ENCODE results near the gene KCNQ5. TPM values are rescaled to one million over a fixed set of nuclear protein-coding genes. Genes with fewer than 3 reads are reported as not detected.

The KCNQ5 gene
- total RNA-seq, 1 experiment from 2014 or later, result 9.4 TPM

- CTCF ChIA-PET, result no interaction called here
- Histone ChIP-seq H3K36me3 (ENCODE audit: control insufficient read depth, insufficient read depth, low read length) (no peaks in the 10 kb centered on the region), H3K9me3 (ENCODE audit: control insufficient read depth, insufficient read depth, low read depth, low read length) (no peaks in the 10 kb centered on the region), H3K4me3 (ENCODE audit: low read depth in 2 of 2, low read length in 2 of 2) (no peak overlapping the region), H3K4me1 (ENCODE audit: control insufficient read depth, insufficient read depth, low read length) (no peaks in the 10 kb centered on the region), H3K27me3 (ENCODE audit: control insufficient read depth, insufficient read depth, low read length) (no peaks in the 10 kb centered on the region), H3K27ac (ENCODE audit: low read length) (no peak overlapping the region)
- no peak for ATAC-seq
- no peak for TF ChIP-seq POLR2AphosphoS5 (IDR thresholded peaks at IDR 0.05; ENCODE audit: low read depth, low read length)
- TF ChIP-seq SIN3A (IDR thresholded peaks at IDR 0.05; ENCODE audit: borderline replicate concordance, insufficient read depth, low read depth, low read length), result no peak
- no peak for TF ChIP-seq REST (IDR thresholded peaks at IDR 0.05; ENCODE audit: insufficient read depth in 1 of 2, low read depth in 2 of 2, low read length in 1 of 2)
- no peak for TF ChIP-seq TCF7L2 (IDR thresholded peaks at IDR 0.05; ENCODE audit: low read depth, low read length)
- intact Hi-C loops (cut with micrococcal nuclease; ENCODE audit: unreplicated experiment) (no loop called here), in situ Hi-C loops (cut with HindIII; ENCODE audit: low pct_unique_long_range_greater_than_20kb, low sequenced_read_pairs) (no loop called here)
- DNase-seq (ENCODE audit: low read depth, low spot score), result no peak
- POLR2A ChIA-PET, result no interaction called here
- no TSS peak for BruUV-seq (replicated peaks)
Measured at GRCh38 chr6:72940265-72940664, 318.4 kb downstream of the KCNQ5 start.

DNA sequence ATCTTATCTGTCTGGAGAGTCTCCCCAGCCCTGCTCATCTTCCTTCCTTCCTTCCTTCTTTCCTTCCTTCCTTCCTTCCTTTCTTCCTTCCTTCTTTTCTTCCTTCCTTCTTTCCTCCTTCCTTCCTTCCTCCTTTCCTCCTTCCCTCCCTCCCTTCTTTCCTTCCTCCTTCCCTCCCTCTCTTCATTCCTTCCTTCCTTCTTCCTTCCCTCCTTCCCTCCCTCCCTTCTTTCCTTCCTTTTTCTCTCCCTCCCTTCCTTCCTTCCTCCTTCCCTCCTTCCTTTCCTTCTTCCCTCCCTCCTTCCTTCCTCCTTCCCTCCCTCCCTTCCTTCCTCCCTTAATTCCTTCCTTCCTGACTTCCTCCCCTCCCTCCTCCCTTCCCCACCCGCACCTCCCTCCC is 319.4 kb downstream of the KCNQ5 start:
- no peak for TF ChIP-seq CTCF (IDR thresholded peaks at IDR 0.05)
- TF ChIP-seq REST (IDR thresholded peaks at IDR 0.05; ENCODE audit: insufficient read depth in 1 of 2, low read depth in 2 of 2, low read length in 1 of 2), result no peak
- no peak for TF ChIP-seq TCF7L2 (IDR thresholded peaks at IDR 0.05; ENCODE audit: low read depth, low read length)
- TF ChIP-seq POLR2AphosphoS5 (IDR thresholded peaks at IDR 0.05; ENCODE audit: low read depth, low read length), result no peak
- no peak for TF ChIP-seq SIN3A (IDR thresholded peaks at IDR 0.05; ENCODE audit: borderline replicate concordance, insufficient read depth, low read depth, low read length)
- no peak overlapping the region for H3K27ac ChIP-seq (ENCODE audit: low read length)
- no TSS peak for BruUV-seq (replicated peaks)
- ATAC-seq (no peak), DNase-seq (ENCODE audit: low read depth, low spot score) (no peak)
- no peaks in the 10 kb centered on the region for H3K9me3 ChIP-seq (ENCODE audit: control insufficient read depth, insufficient read depth, low read depth, low read length)
- no peaks in the 10 kb centered on the region for H3K36me3 ChIP-seq (ENCODE audit: control insufficient read depth, insufficient read depth, low read length)
- no peaks in the 10 kb centered on the region for H3K27me3 ChIP-seq (ENCODE audit: control insufficient read depth, insufficient read depth, low read length)
- POLR2A ChIA-PET, result no interaction called here
- no peaks in the 10 kb centered on the region for H3K4me1 ChIP-seq (ENCODE audit: control insufficient read depth, insufficient read depth, low read length)
- CTCF ChIA-PET, result no interaction called here
- in situ Hi-C loops (cut with HindIII; ENCODE audit: low pct_unique_long_range_greater_than_20kb, low sequenced_read_pairs), result no loop called here
- H3K4me3 ChIP-seq (ENCODE audit: low read depth in 2 of 2, low read length in 2 of 2), result no peak overlapping the region
- intact Hi-C loops (cut with micrococcal nuclease; ENCODE audit: unreplicated experiment), result no loop called here

Measured in Panc1 (cell line).